ENCODE measurements around the gene PLIN5. TPM values are rescaled to one million over a fixed set of nuclear protein-coding genes. Genes with fewer than 3 reads are reported as not detected.

Gene PLIN5
- total and polyA plus RNA-seq, 2 of the 8 experiments (the other 6 are each of a cell fraction or from before 2014, with no cell fraction given) = 2.0 to 2.5 TPM

DNA sequence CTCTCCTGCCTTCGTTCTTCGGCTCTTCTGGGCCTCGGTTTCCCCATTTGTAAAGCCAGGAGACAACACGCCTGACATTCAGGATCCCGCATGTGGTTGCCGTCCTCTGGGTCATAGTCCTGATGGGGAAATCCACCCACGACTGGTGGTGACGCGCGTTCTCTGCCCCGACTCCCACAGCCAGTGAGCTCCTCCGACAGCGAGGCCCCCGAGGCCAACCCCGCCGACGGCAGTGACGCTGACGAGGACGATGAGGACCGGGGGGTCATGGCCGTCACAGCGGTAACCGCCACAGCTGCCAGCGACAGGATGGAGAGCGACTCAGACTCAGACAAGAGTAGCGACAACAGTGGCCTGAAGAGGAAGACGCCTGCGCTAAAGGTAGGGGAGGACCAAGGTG lies 46.5 kb downstream of the PLIN5 start:
- DNase-seq (ENCODE audit: low read depth in 1 of 2, low spot score in 2 of 2) (no peak), FAIRE-seq (no peak)
- Histone ChIP-seq H3K27me3 (replicated peaks in 1 of 4; ENCODE audit: control insufficient read depth in 3 of 4, extremely low read depth in 1 of 4, insufficient read depth in 3 of 4, low read length in 3 of 4) (no peaks in the 10 kb centered on the region; a peak in 1 of 7 replicates), H3K56ac (replicated peaks; ENCODE audit: insufficient read length, low read depth, low read length) (no peak overlapping the region), H2BK120ac (replicated peaks; ENCODE audit: low read depth, low read length) (no peak overlapping the region), H3K36me3 (ENCODE audit: control insufficient read depth in 2 of 4, insufficient read depth in 4 of 4, low read length in 3 of 4) (peaks cover 5 to 51% (median 31%) of the 10 kb centered on the region in 4 experiments; a peak in 6 of 8 replicates), H3K23me2 (ENCODE audit: low read depth, low read length) (peaks cover 10% of the 10 kb centered on the region; the same call in 1 of the 2 replicates), H2BK20ac (ENCODE audit: low read length) (no peak overlapping the region), H3K4me3 (ENCODE audit: extremely low read depth in 1 of 4, insufficient read depth in 2 of 4, low read depth in 3 of 4, low read length in 4 of 4) (no peak overlapping the region), H2AK5ac (ENCODE audit: low read depth, low read length) (no peak overlapping the region), H3K79me2 (ENCODE audit: control insufficient read depth in 1 of 2, insufficient read depth in 2 of 2, low read length in 2 of 2) (0 out of 4 replicates have a peak, but pooled peaks cover 0 to 3% of the 10 kb centered on the region in 2 experiments), H4K20me1 (replicated peaks in 1 of 2; ENCODE audit: control insufficient read depth in 1 of 2, insufficient read depth in 2 of 2, low read length in 2 of 2) (peaks cover 8 to 22% of the 10 kb centered on the region in 2 experiments), H3K4me1 (replicated peaks in 1 of 4; ENCODE audit: control insufficient read depth in 3 of 4, insufficient read depth in 4 of 4, low read length in 3 of 4) (no peaks in the 10 kb centered on the region), H4K8ac (ENCODE audit: extremely low read depth, insufficient read depth, low read length) (no peak overlapping the region), H2BK12ac (ENCODE audit: low read depth, low read length) (no peak overlapping the region), H3K9me3 (ENCODE audit: insufficient read depth in 2 of 2, low read depth in 1 of 2, low read length in 1 of 2) (no peaks in the 10 kb centered on the region), H4K91ac (replicated peaks; ENCODE audit: insufficient read length, low read length) (no peak overlapping the region), H2BK5ac (ENCODE audit: low read depth, low read length) (no peak overlapping the region), H3K4me2 (ENCODE audit: insufficient read depth in 1 of 2, low read depth in 2 of 2, low read length in 2 of 2) (no peak overlapping the region), H3K79me1 (ENCODE audit: low read depth, low read length) (peaks cover 7% of the 10 kb centered on the region), H4K5ac (ENCODE audit: insufficient read length, low read depth, low read length) (no peak overlapping the region), H3K9ac (replicated peaks in 1 of 4; ENCODE audit: extremely low read depth in 1 of 4, low read depth in 3 of 4, low read length in 3 of 4) (no peak overlapping the region; a peak in 1 of 7 replicates), H3K4ac (replicated peaks; ENCODE audit: insufficient read length, low read depth, low read length) (no peak overlapping the region), H3K23ac (ENCODE audit: insufficient read length) (no peak overlapping the region), H3K27ac (ENCODE audit: low read depth, low read length) (no peak overlapping the region), H3K18ac (ENCODE audit: extremely low read depth, low read length) (no peak overlapping the region), H3K14ac (ENCODE audit: insufficient read length) (no peak overlapping the region), H2AFZ (ENCODE audit: low read length) (no peak overlapping the region), H2BK15ac (ENCODE audit: low read length) (no peak overlapping the region)
- 92% methylated on average over 29 of the region's 29 CpGs; no CpG with 5 or more reads in 1 of the 2 experiments for WGBS, 2 experiments (ENCODE audit: extremely low coverage in 1 of 2, insufficient coverage in 1 of 2, insufficient read length in 1 of 2, insufficient replicate concordance in 2 of 2, low coverage in 1 of 2, low lambda C conversion rate in 2 of 2, missing lambda C conversion rate in 1 of 2)
- CTCF ChIA-PET (ENCODE audit: partially characterized antibody) = interaction anchor here (0.6 kb wide), 1 partner anchor 52 kb away, joined by 3 read pairs; no protein-coding TSS in a partner anchor
- POLR2A ChIA-PET (ENCODE audit: partially characterized antibody) = interaction anchor here (1.4 kb wide), 1 partner anchor 30 kb away, joined by 3 read pairs; the partner anchor contains the start of gene PLIN4
- TF ChIP-seq MAFK (IDR thresholded peaks at IDR 0.05; ENCODE audit: low read depth, low read length) = no peak
- no peak for TF ChIP-seq SIX5 (IDR thresholded peaks at IDR 0.05; ENCODE audit: low read depth, low read length)
- no peak for TF ChIP-seq SRF (IDR thresholded peaks at IDR 0.05; ENCODE audit: low read depth, low read length)
- no peak for TF ChIP-seq MAX (IDR thresholded peaks at IDR 0.05)
- TF ChIP-seq FOSL1 (IDR thresholded peaks at IDR 0.05; ENCODE audit: insufficient read depth, low read depth, low read length) = no peak
- TF ChIP-seq JUN (IDR thresholded peaks at IDR 0.05; ENCODE audit: low read depth, low read length) = no peak
- TF ChIP-seq NANOG (IDR thresholded peaks at IDR 0.05; ENCODE audit: insufficient read depth, low read depth, low read length, poor library complexity, severe bottlenecking) = no peak
- TF ChIP-seq E2F6 (IDR thresholded peaks at IDR 0.05) = no peak
- TF ChIP-seq RFX5 (IDR thresholded peaks at IDR 0.05; ENCODE audit: borderline replicate concordance, low read depth, low read length) = no peak
- TF ChIP-seq RBBP5 (IDR thresholded peaks at IDR 0.05; ENCODE audit: borderline replicate concordance, low read depth, low read length) = no peak
- TF ChIP-seq POLR2A (IDR thresholded peaks at IDR 0.05; ENCODE audit: control extremely low read depth in 1 of 2, low read depth in 2 of 2, low read length in 2 of 2) = no peak
- no peak for TF ChIP-seq CREB1 (IDR thresholded peaks at IDR 0.05)
